PFSK-1 (cell line): ENCODE measurements around the gene KDM5C.

ENCODE experiments used
- FOXP2 ChIP-seq: optimal IDR thresholded peaks from 2 replicates; pipeline ENCODE3; 2011; ENCODE audit warnings: borderline replicate concordance, control low read depth, inconsistent platforms; ENCODE audit not compliant: insufficient read depth; ENCODE audit errors: extremely low read length, extremely low read depth
- POLR2AphosphoS5 ChIP-seq: IDR thresholded peaks from 2 replicates; pipeline ENCODE4 v1.6.1; 2012; ENCODE audit warnings: low read depth, mild to moderate bottlenecking, control low read depth, low read length, moderate library complexity
- SIN3A ChIP-seq: IDR thresholded peaks from 2 replicates; pipeline ENCODE4 v1.6.1; 2012; ENCODE audit warnings: mild to moderate bottlenecking, low read length, moderate library complexity, borderline replicate concordance; ENCODE audit not compliant: insufficient read depth
- TAF1 ChIP-seq: IDR thresholded peaks from 2 replicates; pipeline ENCODE4 v1.6.1; 2012; ENCODE audit warnings: low read length, control low read depth, borderline replicate concordance; ENCODE audit not compliant: insufficient read depth
- TF ChIP-seq, protein P1 (sequence below), 2 experiments: IDR thresholded peaks; 2 replicates each; pipeline versions ENCODE4 v1.6.1 to v1.8.0; 2011 to 2012; ENCODE audit warnings: low read depth in 2 of 2, low read length in 2 of 2, control low read depth in 1 of 2, inconsistent platforms in 1 of 2, mild to moderate bottlenecking in 1 of 2, moderate library complexity in 1 of 2; ENCODE audit not compliant: insufficient read depth in 1 of 2

Gene KDM5C

DNA sequence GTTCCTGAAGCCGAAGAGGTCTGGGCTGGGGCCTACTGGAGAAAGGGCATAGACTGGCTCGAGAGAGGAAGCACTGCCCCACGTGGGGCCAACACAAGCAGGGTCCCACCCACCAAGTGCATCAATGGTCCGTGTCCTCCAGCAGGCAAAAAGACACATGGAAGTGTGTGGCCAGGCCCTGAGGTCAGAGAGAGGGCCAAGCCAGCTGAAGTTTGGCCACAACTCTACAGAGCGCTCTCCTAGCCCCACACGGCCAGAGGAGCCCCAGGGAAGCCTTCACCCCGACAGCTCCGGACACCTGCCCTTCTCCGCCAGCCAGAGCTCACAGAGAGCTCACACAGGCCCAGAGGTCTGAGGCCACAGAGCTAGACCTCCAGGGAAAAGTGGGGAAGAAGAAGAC, 8.5 kb upstream of the KDM5C start:
- TF ChIP-seq FOXP2 (no peak), POLR2AphosphoS5 (no peak), SIN3A (no peak), TAF1 (no peak)
- TF ChIP-seq, protein P1, sequence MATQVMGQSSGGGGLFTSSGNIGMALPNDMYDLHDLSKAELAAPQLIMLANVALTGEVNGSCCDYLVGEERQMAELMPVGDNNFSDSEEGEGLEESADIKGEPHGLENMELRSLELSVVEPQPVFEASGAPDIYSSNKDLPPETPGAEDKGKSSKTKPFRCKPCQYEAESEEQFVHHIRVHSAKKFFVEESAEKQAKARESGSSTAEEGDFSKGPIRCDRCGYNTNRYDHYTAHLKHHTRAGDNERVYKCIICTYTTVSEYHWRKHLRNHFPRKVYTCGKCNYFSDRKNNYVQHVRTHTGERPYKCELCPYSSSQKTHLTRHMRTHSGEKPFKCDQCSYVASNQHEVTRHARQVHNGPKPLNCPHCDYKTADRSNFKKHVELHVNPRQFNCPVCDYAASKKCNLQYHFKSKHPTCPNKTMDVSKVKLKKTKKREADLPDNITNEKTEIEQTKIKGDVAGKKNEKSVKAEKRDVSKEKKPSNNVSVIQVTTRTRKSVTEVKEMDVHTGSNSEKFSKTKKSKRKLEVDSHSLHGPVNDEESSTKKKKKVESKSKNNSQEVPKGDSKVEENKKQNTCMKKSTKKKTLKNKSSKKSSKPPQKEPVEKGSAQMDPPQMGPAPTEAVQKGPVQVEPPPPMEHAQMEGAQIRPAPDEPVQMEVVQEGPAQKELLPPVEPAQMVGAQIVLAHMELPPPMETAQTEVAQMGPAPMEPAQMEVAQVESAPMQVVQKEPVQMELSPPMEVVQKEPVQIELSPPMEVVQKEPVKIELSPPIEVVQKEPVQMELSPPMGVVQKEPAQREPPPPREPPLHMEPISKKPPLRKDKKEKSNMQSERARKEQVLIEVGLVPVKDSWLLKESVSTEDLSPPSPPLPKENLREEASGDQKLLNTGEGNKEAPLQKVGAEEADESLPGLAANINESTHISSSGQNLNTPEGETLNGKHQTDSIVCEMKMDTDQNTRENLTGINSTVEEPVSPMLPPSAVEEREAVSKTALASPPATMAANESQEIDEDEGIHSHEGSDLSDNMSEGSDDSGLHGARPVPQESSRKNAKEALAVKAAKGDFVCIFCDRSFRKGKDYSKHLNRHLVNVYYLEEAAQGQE (IDR thresholded peaks at IDR 0.05; ENCODE audit: insufficient read depth in 1 of 2, low read depth in 2 of 2, low read length in 2 of 2) = no peak

DNA sequence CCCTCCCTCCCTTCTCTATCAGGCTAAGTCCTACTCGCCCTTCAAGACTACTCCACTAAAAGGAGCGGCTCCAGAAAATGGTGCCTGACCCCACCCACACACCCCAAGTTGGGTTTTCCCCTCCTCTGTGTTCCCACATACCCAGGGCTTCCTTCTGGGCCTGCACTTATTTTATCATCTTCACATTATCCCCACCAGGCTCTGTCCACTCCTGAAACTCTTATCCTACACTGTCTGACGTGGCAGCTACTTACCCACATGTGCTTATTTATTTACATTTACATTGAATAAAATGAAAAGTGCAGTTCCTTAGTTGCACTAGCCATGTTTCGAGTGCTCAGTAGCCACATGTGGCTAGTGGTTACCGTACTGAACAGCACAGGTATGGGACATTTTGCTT, 5.1 kb upstream of the KDM5C start:
- TF ChIP-seq POLR2AphosphoS5 = no peak
- no peak for TF ChIP-seq SIN3A
- TF ChIP-seq, protein P1 (IDR thresholded peaks at IDR 0.05; ENCODE audit: insufficient read depth in 1 of 2, low read depth in 2 of 2, low read length in 2 of 2) = no peak
- no peak for TF ChIP-seq TAF1
- TF ChIP-seq FOXP2 = no peak

DNA sequence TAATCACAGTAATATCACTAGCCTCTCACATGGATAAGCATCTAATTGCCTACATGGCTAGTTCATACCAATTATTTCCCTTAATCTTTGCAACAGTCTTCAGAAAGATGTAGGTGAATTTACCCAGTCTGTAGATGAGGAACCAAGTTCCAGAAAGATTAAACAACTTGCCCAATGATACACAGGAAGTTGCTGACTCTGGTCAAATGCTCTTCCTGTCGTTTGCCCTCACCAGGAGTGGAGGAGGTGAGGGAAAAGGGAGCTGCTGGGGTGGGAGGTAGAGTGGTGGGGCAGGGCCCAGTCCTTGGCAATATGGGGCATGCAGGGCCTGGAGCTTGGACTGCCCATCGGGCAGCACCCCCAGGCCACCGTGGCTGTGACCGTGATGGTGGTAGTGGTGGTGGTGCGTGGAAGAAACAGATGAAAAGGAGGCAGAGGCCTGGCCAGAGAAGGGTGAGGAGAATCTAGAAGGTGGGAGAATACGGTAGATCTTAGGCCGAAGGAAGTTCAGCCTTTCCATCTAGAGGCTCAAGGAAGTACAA, 2.3 kb upstream of the KDM5C start:
- TF ChIP-seq, protein P1 (IDR thresholded peaks at IDR 0.05; ENCODE audit: insufficient read depth in 1 of 2, low read depth in 2 of 2, low read length in 2 of 2) = no peak

DNA sequence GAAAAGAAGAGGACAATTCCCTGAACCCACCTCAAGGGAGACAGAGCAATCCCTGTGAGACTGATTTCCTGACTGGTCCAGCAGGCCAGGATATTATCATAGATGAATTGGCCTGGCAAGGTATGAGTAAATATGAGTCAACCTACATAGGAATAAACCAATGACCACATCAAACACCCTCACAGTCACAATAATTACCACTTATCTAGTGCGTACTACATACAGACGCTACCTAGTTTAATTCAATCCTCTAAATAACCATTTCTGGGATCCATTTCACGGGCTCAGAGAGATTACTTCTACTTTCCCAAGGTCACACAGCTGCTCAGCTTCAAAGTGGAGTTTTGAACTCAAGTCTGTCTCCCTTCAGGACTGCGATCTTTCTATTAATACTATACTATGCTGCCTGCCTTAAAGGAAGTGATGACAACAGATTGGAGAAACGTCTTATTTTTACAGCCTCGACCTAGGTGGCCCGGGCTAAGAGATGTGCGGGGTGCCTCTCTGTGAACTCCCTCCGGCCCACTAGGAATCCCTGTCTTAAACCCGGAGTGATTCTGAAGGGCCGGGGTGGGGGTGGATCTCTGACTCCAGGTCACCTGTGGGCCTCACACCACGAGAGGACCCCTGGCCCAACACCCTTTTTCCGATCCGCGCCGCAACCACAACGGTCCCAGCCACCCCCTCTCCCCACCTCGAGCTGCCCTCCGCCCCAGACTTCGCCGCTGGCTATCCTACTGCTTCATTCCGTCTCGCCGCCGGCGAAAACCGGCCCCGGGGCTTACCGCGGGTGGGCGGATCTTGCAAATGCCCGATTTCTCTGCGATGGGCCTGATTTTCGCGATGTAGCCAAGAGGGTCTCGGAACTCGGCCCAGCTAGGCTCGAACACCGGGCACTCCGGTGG, 800 bp downstream of the KDM5C start:
- no peak for TF ChIP-seq SIN3A
- no peak for TF ChIP-seq POLR2AphosphoS5
- TF ChIP-seq, protein P1 (IDR thresholded peaks at IDR 0.05; ENCODE audit: insufficient read depth in 1 of 2, low read depth in 2 of 2, low read length in 2 of 2) = no peak
- no peak for TF ChIP-seq FOXP2
- TF ChIP-seq TAF1 = no peak
